Measurements from ENCODE around the gene LPAR2.
"Not testable (repeated sequence)": the region's sequence is repeated elsewhere in the genome, so short reads cannot be mapped to it uniquely, and the experiment has no call there.

GRCh38 chr19:19606686-19607085, 21.3 kb downstream of the LPAR2 start:
- TF ChIP-seq POLR2A (IDR thresholded peaks at IDR 0.05; ENCODE audit: low read depth, low read length); TAF1 (IDR thresholded peaks at IDR 0.05; ENCODE audit: borderline replicate concordance, low read depth, low read length): not testable (repeated sequence)
